Panc1 (cell line): Measurements from ENCODE around the gene LYPD6B.

Experiments used
- POLR2AphosphoS5 ChIP-seq: IDR thresholded peaks from 2 replicates; pipeline ENCODE4 v1.6.1; 2012; ENCODE audit warnings: mild to moderate bottlenecking, low read depth, low read length, moderate library complexity
- REST ChIP-seq, 2 experiments: IDR thresholded peaks; 2 replicates each; pipeline ENCODE4 v1.6.1; 2011 to 2012; ENCODE audit warnings: low read depth in 2 of 2, control low read depth in 1 of 2, low read length in 1 of 2, mild to moderate bottlenecking in 1 of 2, moderate library complexity in 1 of 2; ENCODE audit not compliant: insufficient read depth in 1 of 2
- SIN3A ChIP-seq: IDR thresholded peaks from 2 replicates; pipeline ENCODE4 v1.6.1; 2012; ENCODE audit warnings: low read depth, mild to moderate bottlenecking, low read length, moderate library complexity, borderline replicate concordance; ENCODE audit not compliant: insufficient read depth
- TCF7L2 ChIP-seq: IDR thresholded peaks from 2 replicates; pipeline ENCODE4 v1.6.1; 2011; ENCODE audit warnings: mild to moderate bottlenecking, low read depth, low read length, inconsistent platforms
- TF ChIP-seq, protein P1 (sequence below): fragments of 450-650 bp; IDR thresholded peaks from 2 replicates; pipeline ENCODE4 v1.5.1; 2017; ENCODE audit warnings: mild to moderate bottlenecking

- TF ChIP-seq, protein P1, sequence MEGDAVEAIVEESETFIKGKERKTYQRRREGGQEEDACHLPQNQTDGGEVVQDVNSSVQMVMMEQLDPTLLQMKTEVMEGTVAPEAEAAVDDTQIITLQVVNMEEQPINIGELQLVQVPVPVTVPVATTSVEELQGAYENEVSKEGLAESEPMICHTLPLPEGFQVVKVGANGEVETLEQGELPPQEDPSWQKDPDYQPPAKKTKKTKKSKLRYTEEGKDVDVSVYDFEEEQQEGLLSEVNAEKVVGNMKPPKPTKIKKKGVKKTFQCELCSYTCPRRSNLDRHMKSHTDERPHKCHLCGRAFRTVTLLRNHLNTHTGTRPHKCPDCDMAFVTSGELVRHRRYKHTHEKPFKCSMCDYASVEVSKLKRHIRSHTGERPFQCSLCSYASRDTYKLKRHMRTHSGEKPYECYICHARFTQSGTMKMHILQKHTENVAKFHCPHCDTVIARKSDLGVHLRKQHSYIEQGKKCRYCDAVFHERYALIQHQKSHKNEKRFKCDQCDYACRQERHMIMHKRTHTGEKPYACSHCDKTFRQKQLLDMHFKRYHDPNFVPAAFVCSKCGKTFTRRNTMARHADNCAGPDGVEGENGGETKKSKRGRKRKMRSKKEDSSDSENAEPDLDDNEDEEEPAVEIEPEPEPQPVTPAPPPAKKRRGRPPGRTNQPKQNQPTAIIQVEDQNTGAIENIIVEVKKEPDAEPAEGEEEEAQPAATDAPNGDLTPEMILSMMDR, result no peak
- TF ChIP-seq POLR2AphosphoS5 (no peak), TCF7L2 (no peak), REST (IDR thresholded peaks at IDR 0.05; ENCODE audit: insufficient read depth in 1 of 2, low read depth in 2 of 2, low read length in 1 of 2) (no peak), SIN3A (no peak)
Observed at GRCh38 chr2:149125031-149125725, 86.7 kb downstream of the LYPD6B start.
